K562 (cell line): ENCODE measurements around the gene NCAPD2. TPM values are rescaled to one million over a fixed set of nuclear protein-coding genes. Genes with fewer than 3 reads are reported as not detected.

Experiments used
- BHLHE40 ChIP-seq: IDR thresholded peaks from 2 replicates; pipeline ENCODE4 v1.6.1; 2011; ENCODE audit warnings: low read length, improper control_type of control experiment
- CREM ChIP-seq: IDR thresholded peaks from 2 replicates; pipeline ENCODE4 v1.6.1; 2014; ENCODE audit warnings: antibody characterized with exemption, low read depth
- HNRNPLL ChIP-seq: fragments of 200-400 bp; formaldehyde crosslinking; IDR thresholded peaks from 2 replicates; pipeline ENCODE4 v1.6.1; 2017; ENCODE audit warnings: low read length, low read depth, mild to moderate bottlenecking; ENCODE audit not compliant: poor library complexity, severe bottlenecking
- JUN ChIP-seq, 2 experiments: sonication (generic) in 1 of 2; formaldehyde crosslinking in 1 of 2; IDR thresholded peaks; 2 replicates each; pipeline versions ENCODE4 v1.6.1 to v1.8.0; 2012 to 2022; ENCODE audit warnings: borderline replicate concordance in 2 of 2, mild to moderate bottlenecking in 2 of 2, improper control_type of control experiment in 1 of 2, low read depth in 1 of 2, low read length in 1 of 2, missing genetic modification reagents in 1 of 2
- L3MBTL2 ChIP-seq: fragments of 450-650 bp; IDR thresholded peaks from 2 replicates; pipeline ENCODE4 v1.6.1; 2016; ENCODE audit warnings: mild to moderate bottlenecking, moderate library complexity
- LCOR ChIP-seq: sonication (generic); formaldehyde crosslinking; IDR thresholded peaks from 2 replicates; pipeline ENCODE4 v1.8.0; 2022; ENCODE audit warnings: mild to moderate bottlenecking, missing genetic modification reagents
- MBD2 ChIP-seq: sonication (generic); IDR thresholded peaks from 2 replicates; pipeline ENCODE4 v1.6.1; 2016; ENCODE audit warnings: low read depth, borderline replicate concordance
- RBM34 ChIP-seq: fragments of 200-400 bp; formaldehyde crosslinking; IDR thresholded peaks from 2 replicates; pipeline ENCODE4 v1.6.1; 2018; ENCODE audit warnings: low read length, borderline replicate concordance; ENCODE audit not compliant: insufficient read depth
- SMARCA4 ChIP-seq: fragments of 450-650 bp; IDR thresholded peaks from 2 replicates; pipeline ENCODE4 v1.6.1; 2016
- ZNF140 ChIP-seq: fragments of 250-450 bp; sonication (Bioruptor Pico); IDR thresholded peaks from 2 replicates; pipeline ENCODE4 v1.8.0; 2021; ENCODE audit warnings: moderate library complexity, mild to moderate bottlenecking, inconsistent platforms
- ZNF384 ChIP-seq: IDR thresholded peaks from 2 replicates; pipeline ENCODE4 v1.6.1; 2012; ENCODE audit warnings: low read depth, low read length, improper control_type of control experiment
- ZNF780A ChIP-seq: fragments of 250-450 bp; sonication (Bioruptor Pico); IDR thresholded peaks from 2 replicates; pipeline ENCODE4 v1.5.0; 2021; ENCODE audit warnings: mild to moderate bottlenecking
- polyA plus RNA-seq, 8 experiments: library from polyadenylated mRNA; depleted of rRNA in 4 of 8; stranded (reverse) in 5 of 8; unstranded in 3 of 8; fragments of >200 nt; fragmentation: Nextera tagmentation in 2 of 8; fragmentation: Illumina TruSeq in 1 of 8; extraction: Ambion mirVana in 2 of 8; extraction: Trizol in 1 of 8; gene quantifications; 2 replicates each; pipeline versions ENCODE4 v1.2.1 to v1.2.3, GENCODE V29; 2011 to 2014; ENCODE audit warnings: inconsistent platforms in 1 of 8, missing spikeins in 1 of 8
- total RNA-seq, 7 experiments: library from RNA; depleted of rRNA in 6 of 7; stranded (reverse); fragments of >200 nt in 6 of 7; fragmentation: Illumina TruSeq in 2 of 7; extraction: Trizol in 2 of 7; gene quantifications; 2 replicates each; pipeline versions ENCODE4 v1.2.1 to v1.2.3, GENCODE V29; 2011 to 2021; ENCODE audit warnings: low replicate concordance in 1 of 7
- TF ChIP-seq, protein P1 (sequence below): fragments of 450-650 bp; IDR thresholded peaks from 2 replicates; pipeline ENCODE4 v1.6.1; 2017; ENCODE audit warnings: antibody characterized with exemption, mild to moderate bottlenecking
- TF ChIP-seq, protein P2 (sequence below), 2 experiments: IDR thresholded peaks; 2 replicates each; pipeline ENCODE4 v1.6.1; 2011; ENCODE audit warnings: borderline replicate concordance in 1 of 2, control low read depth in 1 of 2, low read depth in 1 of 2, low read length in 1 of 2, mild to moderate bottlenecking in 1 of 2, mixed read lengths in 1 of 2, moderate library complexity in 1 of 2; ENCODE audit not compliant: insufficient read depth in 1 of 2, insufficient read length in 1 of 2, poor library complexity in 1 of 2, severe bottlenecking in 1 of 2; ENCODE audit errors: extremely low read depth in 1 of 2
- TF ChIP-seq, protein P3 (sequence below), 2 experiments: fragments of 450-650 bp in 1 of 2; sonication (generic) in 1 of 2; formaldehyde crosslinking in 1 of 2; IDR thresholded peaks in 1 of 2; conservative IDR thresholded peaks in 1 of 2; 2 replicates each; pipeline versions ENCODE4 v1.6.1 to v1.8.1; 2016 to 2023; ENCODE audit warnings: mild to moderate bottlenecking in 2 of 2, moderate library complexity in 2 of 2, inconsistent platforms in 1 of 2, missing genetic modification reagents in 1 of 2
- TF ChIP-seq, protein P4 (sequence below): sonication (generic); formaldehyde crosslinking; IDR thresholded peaks from 2 replicates; pipeline ENCODE4 v1.9.0; 2022; ENCODE audit warnings: mild to moderate bottlenecking, missing genetic modification reagents

NCAPD2 gene
- total and polyA plus RNA-seq, 9 of the 15 experiments (the other 6 are each of a cell fraction or from before 2014, with no cell fraction given): 16.9 to 93.7 (median 68.3) TPM

DNA sequence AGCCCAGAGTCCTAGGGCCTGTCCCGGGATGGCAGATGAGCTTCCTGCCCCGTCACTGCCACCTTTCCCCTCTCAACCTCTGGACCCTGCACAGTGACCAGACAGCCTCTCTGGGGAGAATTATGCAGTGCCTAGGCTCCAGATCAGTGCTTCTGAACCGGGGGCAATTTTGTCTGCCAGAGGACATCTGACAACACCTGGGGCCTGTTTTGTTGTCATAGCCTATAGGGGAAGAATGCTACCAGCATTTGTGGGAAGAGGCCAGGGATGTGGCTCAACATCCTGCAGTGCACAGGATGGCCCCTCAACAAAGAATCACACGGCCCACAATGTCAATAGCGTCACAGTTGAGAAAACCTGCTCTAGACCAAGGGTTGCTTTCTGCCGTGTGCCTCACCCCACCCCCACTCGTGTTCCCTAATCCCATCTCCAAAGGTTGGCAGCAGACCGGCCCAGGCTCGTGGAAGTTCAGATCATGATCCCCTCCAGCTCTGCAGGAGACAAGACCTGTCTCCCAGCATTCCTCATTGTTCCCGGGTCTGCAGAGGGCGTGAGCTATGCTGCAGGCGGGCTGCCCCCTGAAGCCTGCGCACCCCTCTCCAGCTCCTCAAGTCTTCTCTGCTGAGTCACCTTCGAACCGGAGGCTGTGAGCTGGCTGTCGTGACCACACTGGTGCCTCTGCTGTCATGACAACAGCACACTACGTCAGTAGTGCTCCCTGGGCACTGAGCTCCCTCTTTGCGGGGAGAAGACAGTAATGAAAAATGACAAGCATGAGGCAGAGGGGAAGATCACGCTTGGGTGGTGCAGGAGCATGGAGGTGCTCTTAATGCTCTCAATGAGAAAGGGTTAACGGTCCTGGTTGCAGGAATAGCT is 38.4 kb downstream of the NCAPD2 start (continued):
- TF ChIP-seq, protein P1, sequence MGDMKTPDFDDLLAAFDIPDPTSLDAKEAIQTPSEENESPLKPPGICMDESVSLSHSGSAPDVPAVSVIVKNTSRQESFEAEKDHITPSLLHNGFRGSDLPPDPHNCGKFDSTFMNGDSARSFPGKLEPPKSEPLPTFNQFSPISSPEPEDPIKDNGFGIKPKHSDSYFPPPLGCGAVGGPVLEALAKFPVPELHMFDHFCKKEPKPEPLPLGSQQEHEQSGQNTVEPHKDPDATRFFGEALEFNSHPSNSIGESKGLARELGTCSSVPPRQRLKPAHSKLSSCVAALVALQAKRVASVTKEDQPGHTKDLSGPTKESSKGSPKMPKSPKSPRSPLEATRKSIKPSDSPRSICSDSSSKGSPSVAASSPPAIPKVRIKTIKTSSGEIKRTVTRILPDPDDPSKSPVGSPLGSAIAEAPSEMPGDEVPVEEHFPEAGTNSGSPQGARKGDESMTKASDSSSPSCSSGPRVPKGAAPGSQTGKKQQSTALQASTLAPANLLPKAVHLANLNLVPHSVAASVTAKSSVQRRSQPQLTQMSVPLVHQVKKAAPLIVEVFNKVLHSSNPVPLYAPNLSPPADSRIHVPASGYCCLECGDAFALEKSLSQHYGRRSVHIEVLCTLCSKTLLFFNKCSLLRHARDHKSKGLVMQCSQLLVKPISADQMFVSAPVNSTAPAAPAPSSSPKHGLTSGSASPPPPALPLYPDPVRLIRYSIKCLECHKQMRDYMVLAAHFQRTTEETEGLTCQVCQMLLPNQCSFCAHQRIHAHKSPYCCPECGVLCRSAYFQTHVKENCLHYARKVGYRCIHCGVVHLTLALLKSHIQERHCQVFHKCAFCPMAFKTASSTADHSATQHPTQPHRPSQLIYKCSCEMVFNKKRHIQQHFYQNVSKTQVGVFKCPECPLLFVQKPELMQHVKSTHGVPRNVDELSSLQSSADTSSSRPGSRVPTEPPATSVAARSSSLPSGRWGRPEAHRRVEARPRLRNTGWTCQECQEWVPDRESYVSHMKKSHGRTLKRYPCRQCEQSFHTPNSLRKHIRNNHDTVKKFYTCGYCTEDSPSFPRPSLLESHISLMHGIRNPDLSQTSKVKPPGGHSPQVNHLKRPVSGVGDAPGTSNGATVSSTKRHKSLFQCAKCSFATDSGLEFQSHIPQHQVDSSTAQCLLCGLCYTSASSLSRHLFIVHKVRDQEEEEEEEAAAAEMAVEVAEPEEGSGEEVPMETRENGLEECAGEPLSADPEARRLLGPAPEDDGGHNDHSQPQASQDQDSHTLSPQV: peak; percentile 81
- TF ChIP-seq LCOR (CRISPR knock-in tag) (no peak), BHLHE40 (peak; percentile 3; the same call in 1 of the 2 replicates), CREM (peak; percentile 86), HNRNPLL (no peak), JUN (IDR thresholded peaks at IDR 0.05; ENCODE audit: borderline replicate concordance, low read depth, low read length) (0 out of 2 replicates have a peak, but pooled peaks have one; percentile 21), JUN (CRISPR knock-in tag; IDR thresholded peaks at IDR 0.05; ENCODE audit: borderline replicate concordance) (no peak), L3MBTL2 (no peak; the same call in 1 of the 2 replicates), SMARCA4 (peak; percentile 61; the same call in 1 of the 2 replicates), ZNF780A (no peak), ZNF140 (no peak), MBD2 (peak; percentile 33; the same call in 1 of the 2 replicates), ZNF384 (no peak), RBM34 (no peak)
- TF ChIP-seq, protein P2, sequence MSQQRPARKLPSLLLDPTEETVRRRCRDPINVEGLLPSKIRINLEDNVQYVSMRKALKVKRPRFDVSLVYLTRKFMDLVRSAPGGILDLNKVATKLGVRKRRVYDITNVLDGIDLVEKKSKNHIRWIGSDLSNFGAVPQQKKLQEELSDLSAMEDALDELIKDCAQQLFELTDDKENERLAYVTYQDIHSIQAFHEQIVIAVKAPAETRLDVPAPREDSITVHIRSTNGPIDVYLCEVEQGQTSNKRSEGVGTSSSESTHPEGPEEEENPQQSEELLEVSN (IDR thresholded peaks at IDR 0.05; ENCODE audit: borderline replicate concordance in 1 of 2, extremely low read depth in 1 of 2, insufficient read depth in 1 of 2, insufficient read length in 1 of 2, low read depth in 1 of 2, low read length in 1 of 2, poor library complexity in 1 of 2, severe bottlenecking in 1 of 2): no peak
- TF ChIP-seq, protein P3, sequence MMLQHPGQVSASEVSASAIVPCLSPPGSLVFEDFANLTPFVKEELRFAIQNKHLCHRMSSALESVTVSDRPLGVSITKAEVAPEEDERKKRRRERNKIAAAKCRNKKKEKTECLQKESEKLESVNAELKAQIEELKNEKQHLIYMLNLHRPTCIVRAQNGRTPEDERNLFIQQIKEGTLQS (IDR thresholded peaks at IDR 0.05): peak; percentile 76
- TF ChIP-seq, protein P3 (CRISPR knock-in tag; conservative IDR thresholded peaks at IDR 0.05): no peak
- TF ChIP-seq, protein P4, sequence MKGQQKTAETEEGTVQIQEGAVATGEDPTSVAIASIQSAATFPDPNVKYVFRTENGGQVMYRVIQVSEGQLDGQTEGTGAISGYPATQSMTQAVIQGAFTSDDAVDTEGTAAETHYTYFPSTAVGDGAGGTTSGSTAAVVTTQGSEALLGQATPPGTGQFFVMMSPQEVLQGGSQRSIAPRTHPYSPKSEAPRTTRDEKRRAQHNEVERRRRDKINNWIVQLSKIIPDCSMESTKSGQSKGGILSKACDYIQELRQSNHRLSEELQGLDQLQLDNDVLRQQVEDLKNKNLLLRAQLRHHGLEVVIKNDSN (CRISPR knock-in tag): peak; percentile 22; the same call in 1 of the 2 replicates
